GM18498 (cell line): ENCODE results near the gene CHSY1.

Source experiments
- ATAC-seq: cut with Tn5 transposase; IDR thresholded peaks from one replicate; pipeline ENCODE4 v1.9.1; 2021; ENCODE audit warnings: mild to moderate bottlenecking, moderate library complexity; ENCODE audit not compliant: unreplicated experiment

The CHSY1 gene

GRCh38 chr15:101213147-101213546 is 38.7 kb downstream of the CHSY1 start:
- ATAC-seq, result no peak

DNA sequence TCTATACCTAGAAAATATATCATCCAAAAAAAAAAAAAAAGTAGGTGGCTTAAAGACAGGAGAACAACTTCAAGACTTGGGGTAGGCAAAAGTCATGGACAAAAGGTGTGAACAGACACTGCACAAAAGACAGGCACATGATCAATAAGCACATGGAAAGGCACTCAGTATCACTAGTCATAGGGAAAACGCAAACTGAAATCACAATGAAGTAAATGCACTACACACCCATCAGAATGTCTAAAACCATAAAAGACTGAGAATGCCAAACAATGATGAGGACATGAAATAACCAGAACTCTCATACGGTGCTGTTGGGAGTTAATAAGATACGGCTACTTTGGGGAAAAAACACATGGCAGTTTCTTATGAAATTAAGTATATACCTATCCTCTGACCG is 40.0 kb downstream of the CHSY1 start:
- ATAC-seq, result no peak

DNA sequence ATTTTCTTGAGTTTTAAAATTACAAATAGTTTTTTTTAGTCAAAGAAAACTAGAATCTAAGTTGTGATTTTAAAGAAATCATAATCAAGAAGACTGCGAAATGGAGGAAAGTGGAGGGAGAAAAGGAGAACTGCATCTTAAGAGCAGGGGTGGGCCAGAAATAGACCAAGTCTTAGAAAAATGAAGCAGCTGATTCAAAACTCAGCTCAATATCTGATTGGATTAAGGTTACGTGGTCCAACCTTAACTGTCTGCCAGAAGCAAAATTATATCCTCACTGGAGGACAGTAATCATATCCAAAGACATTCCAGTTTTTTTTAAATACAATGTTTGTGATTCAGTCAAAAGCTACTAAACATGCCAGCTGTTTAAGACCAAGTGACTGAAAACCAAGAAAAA is 41.4 kb downstream of the CHSY1 start:
- no peak for ATAC-seq

- ATAC-seq, result no peak
These were observed 41.8 kb downstream of the CHSY1 start for GRCh38 chr15:101210058-101210457.

GRCh38 chr15:101209285-101209845 is 42.5 kb downstream of the CHSY1 start:
- ATAC-seq, result no peak

DNA sequence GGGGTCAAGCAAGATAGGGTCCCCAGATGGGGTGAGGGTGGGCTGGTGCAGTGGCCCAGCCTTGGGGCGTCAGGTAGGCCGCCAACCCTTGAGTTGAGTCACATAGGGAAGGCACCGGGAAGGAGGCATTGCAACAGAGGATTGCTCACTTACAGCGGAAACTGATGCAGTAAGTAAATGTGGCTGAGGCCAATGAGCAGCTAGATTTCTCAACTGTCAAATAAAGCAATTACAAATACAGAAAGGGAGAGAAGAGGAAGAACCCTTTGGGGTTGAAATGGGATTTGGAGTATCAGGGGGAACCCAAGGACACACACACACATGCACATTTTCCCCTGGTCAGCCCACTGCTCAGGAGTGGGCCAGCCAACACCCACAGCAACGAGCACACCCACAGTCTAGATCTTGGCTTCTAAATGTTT is 44.0 kb downstream of the CHSY1 start:
- ATAC-seq, result no peak

DNA sequence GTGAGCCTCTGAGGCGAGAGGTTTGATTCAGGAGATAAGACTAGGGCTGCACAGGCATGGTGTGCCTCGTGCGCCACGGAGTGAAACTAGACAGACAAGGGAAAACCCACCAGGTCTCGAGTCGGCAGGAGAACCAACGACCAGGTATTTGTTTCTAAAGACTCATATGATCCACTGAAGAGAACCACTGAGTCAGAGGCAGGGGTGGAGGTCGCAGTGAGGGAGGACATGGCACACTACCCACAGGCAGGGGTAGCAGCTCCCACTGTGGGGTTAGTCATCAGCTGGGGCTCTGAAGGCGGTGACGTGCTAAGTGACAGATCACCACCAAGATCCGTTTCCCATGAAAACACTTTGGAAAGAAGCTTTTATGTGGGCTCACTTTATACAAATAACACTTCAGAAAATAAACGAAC is 45.7 kb downstream of the CHSY1 start:
- no peak for ATAC-seq

- no peak for ATAC-seq
These were observed 46.9 kb downstream of the CHSY1 start for GRCh38 chr15:101204739-101205535.

DNA sequence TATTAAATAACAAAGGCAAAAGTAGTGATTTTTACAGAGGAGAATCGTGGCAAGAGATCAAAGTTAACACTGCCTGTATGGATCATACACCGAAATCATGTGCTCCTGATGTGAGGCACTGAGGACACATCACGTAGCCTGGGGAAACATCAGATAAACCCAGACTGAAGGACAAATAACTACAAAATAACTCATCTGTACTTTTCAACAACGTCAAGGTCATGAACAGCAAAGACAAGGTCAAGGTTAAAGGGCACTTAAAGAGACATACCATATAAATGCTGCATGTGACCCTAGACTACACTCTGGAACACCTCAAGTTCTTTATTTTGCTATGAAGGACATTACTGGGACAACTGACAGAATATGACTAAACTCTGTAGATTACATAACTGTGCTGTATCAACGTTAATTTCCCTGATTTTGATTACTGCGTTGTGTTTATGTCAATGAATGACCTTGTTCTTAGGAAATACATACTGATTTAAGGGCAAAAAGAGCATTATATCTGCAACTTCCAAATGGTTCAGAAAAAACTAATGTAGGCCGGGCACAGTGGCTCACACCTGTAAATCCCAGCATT is 48.1 kb downstream of the CHSY1 start:
- no peak for ATAC-seq

- ATAC-seq, result no peak
These were observed 48.7 kb downstream of the CHSY1 start for GRCh38 chr15:101203029-101203573.

DNA sequence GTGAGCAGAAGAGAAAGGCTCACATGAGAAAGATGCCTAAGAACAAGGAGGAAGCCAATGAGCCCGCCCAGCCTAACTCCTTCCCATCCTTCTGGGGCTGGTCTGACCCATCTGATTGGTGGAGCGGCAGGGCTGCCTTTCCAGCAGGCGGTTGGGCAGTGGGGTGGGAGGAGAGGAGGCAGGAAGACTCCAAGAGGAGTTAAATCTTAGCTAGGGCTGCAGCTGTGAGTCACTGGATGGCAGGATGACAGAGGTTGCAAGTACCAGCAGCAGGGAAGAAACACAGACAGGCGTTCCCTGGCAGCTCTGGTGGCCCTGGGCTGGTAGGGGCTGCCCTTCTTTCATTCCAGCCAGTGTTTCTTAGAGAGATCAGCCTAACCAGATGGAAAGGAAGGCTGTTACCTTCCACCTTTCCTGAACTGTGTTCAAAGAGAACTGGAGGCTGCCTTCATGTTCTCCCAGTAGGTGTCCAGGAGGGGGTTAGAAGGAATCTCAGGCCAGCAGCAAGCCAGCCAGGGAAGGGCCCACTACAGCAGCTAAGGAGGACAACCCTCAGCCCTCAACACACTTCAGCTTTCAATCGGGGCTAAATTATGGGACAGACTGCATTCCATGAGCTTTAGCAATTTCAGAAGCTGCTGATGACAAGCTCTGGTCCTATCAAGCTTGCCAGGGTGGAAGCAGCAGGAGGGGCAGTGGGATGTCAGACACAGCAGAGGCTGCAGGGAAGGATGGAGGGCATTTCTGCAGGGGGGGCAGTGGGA is 50.3 kb downstream of the CHSY1 start:
- ATAC-seq, result no peak

GRCh38 chr15:101200181-101200580 is 51.7 kb downstream of the CHSY1 start:
- ATAC-seq, result no peak

- ATAC-seq, result no peak
These were observed 53.0 kb downstream of the CHSY1 start for GRCh38 chr15:101198800-101199199.

- no peak for ATAC-seq
These were observed 53.7 kb downstream of the CHSY1 start for GRCh38 chr15:101198031-101198575.

GRCh38 chr15:101194546-101195125 is 57.2 kb downstream of the CHSY1 start:
- no peak for ATAC-seq

GRCh38 chr15:101193806-101194545 is 57.9 kb downstream of the CHSY1 start:
- ATAC-seq, result no peak

- no peak for ATAC-seq
These were observed 58.7 kb downstream of the CHSY1 start for GRCh38 chr15:101193120-101193644.

DNA sequence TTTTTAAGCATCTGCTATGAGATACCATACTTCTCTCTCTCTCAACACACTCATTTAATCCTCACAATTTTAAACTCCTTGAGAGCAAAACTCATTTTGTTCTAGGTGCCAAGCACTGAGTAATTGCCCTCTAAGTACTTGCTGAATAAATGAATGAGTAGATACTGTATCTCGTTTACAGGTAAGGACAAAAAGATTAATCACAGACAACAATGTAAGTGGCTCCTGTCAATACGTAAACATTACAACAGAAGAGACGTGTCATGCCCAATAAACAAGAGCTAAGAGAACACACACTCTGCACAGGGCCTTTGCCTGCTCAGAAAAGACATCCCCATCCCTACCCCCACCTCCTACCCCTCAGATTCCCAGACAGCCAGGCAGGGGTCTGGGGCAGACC is 59.8 kb downstream of the CHSY1 start:
- no peak for ATAC-seq

- ATAC-seq, result no peak
These were observed 60.6 kb downstream of the CHSY1 start for GRCh38 chr15:101191242-101191641.
